ENCODE results near the gene SLC36A3.

DNA sequence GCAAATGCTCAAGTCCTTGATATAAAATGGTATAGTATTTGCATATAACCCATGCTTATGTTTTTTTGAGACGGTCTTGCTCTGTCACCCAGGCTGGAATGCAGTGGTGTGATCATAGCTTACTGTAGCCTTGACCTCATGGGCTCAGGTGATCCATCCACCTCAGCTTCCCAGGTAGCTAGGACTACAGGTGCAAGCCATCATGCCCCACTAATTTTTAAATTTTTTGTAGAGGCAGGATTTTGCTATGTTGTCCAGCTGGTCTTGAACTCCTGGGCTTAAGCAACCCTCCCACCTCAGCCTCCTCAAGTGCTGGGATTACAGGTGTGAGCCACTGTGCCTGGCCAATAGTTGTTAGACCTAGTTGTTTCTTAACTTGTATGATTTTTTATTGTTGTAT lies 17.3 kb downstream of the SLC36A3 start:
- TF ChIP-seq EZH2 (IDR thresholded peaks at IDR 0.05; ENCODE audit: borderline replicate concordance, insufficient read depth, low read depth, low read length, poor library complexity, severe bottlenecking) = no peak
- TF ChIP-seq, protein P1, sequence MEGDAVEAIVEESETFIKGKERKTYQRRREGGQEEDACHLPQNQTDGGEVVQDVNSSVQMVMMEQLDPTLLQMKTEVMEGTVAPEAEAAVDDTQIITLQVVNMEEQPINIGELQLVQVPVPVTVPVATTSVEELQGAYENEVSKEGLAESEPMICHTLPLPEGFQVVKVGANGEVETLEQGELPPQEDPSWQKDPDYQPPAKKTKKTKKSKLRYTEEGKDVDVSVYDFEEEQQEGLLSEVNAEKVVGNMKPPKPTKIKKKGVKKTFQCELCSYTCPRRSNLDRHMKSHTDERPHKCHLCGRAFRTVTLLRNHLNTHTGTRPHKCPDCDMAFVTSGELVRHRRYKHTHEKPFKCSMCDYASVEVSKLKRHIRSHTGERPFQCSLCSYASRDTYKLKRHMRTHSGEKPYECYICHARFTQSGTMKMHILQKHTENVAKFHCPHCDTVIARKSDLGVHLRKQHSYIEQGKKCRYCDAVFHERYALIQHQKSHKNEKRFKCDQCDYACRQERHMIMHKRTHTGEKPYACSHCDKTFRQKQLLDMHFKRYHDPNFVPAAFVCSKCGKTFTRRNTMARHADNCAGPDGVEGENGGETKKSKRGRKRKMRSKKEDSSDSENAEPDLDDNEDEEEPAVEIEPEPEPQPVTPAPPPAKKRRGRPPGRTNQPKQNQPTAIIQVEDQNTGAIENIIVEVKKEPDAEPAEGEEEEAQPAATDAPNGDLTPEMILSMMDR (IDR thresholded peaks at IDR 0.05) = no peak
